GM21390 (cell line): ENCODE measurements around the gene MRPS27.
A peak's percentile ranks its signal among the peaks of the same experiment; 100 is the strongest.

Source experiments
- ATAC-seq: cut with Tn5 transposase; IDR thresholded peaks from one replicate; pipeline ENCODE4 v1.9.1; 2021; ENCODE audit not compliant: unreplicated experiment

Gene MRPS27

DNA sequence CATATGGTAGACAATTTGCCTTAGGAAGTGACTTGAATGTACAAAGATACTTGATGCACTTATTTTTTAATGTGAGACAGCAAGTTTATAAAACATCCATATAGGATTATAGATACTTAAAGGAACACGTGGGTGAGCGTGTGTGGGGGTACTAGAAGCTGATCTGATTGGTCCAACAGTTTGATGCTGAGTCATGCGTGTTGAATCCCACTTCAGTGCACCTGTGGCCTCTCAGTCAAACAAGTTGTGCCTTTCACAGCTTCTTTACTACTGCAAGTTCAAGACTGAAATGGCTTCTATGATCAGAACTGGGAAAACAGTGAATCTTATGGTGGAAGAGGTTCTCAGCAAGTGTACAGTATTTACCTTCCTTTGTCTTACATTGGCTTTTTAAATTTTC lies 113.9 kb downstream of the MRPS27 start:
- no peak for ATAC-seq

DNA sequence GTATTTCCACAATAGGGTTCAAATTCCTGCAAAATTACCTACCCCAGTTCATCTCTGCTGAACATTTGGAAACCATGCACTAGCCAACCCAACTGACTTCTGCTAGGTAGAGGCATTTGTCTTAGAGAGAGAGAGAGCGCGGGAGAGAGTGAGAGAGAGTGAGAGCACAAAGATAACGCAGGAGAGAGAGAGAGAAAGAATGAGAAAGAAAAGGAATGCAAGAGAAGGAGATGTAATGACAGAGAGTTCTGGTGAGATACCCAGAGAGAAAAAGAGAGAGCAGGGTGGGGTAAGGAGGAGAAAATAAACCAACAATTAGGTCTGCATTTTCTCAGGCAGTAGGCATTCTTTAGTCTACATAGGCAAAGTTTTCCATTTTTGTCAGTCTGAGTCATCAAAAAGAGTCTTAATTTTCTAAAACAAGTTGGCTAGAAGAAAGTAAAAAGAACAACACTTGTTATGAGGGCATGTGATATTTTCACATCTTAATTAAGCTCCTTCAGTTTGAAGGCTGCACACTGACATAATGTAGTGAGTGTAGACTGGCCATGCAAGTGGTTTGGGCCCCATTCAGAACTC lies 114.5 kb downstream of the MRPS27 start:
- ATAC-seq, result no peak

DNA sequence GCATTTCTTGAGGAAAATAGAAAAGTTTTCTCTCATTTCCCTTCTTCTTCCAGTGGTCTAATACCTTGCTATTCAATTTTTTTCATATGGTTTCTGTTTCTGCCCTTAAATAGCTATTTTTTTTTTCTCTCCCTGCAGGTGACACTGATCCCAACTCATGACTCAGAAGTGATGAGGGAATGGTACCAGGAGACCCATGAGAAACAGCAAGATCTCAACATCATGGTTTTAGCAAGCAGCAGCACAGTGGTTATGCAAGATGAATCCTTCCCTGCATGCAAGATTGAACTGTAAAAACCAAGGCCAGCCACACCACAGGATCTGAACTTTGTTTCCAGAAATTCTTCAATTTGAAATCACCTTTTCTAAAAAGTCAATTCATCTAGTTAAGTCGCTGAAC lies 115.1 kb downstream of the MRPS27 start:
- ATAC-seq, result no peak

DNA sequence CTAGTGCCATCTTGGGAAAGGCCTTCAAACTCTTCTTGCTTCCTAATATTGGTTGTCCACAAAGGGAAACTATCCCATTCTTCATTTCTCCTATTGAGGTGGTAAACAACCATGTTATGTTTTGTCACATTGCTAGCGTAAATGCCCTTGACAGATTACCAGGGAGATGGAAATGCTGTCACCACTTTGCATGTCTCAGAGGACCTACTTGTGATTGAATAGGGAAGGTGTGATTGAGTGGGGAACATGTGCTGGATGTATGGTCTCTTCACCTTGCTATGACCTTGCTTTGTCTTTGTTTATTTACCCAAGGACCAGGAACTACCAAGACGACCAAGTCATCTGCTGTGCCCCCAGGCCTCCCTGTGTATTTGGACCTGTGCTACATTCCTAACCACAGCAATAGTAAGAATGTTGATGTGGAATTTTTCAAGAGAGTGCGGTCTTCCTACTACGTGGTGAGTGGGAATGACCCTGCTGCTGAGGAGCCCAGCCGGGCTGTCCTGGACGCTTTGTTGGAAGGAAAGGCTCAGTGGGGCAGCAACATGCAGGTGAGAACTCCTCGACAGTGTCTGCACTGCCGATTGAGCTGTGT lies 116.7 kb downstream of the MRPS27 start:
- ATAC-seq, result no peak

DNA sequence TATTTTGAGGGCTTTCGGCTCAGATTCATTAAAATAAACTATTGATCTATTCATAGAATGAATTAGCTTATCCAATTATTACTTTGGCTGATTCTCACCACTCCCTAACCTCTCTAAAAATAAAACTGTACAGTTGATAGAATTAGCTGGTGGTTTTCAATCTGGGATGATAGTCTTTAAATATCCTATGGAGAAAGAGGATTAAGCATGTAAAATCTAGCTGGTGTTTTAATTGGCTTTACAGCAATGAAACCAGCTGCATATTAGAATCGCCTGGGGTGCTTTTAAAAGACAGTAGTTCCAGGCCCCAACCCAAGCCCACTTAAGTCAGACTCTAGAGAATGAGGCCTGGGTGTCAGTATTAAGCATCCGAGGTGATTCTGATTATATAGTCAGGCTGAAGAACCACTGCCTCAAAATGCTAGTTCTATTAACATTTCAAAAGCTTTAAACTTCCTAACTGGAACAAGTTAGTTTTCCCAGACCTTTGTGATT lies 117.7 kb downstream of the MRPS27 start:
- ATAC-seq, result no peak

DNA sequence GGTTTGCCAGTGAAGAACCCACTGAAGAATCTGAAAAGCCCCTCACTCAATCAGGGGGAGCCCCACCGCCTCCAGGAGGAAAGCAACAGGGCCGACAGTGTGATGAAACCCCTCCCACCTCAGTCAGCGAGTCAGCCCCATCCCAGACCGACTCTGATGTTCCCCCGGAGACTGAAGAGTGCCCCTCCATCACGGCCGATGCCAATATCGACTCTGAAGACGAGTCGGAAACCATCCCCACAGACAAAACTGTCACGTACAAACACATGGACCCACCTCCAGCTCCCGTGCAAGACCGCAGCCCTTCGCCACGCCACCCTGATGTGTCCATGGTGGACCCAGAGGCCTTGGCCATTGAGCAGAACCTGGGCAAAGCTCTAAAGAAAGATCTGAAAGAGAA lies 120.4 kb downstream of the MRPS27 start:
- no peak for ATAC-seq

DNA sequence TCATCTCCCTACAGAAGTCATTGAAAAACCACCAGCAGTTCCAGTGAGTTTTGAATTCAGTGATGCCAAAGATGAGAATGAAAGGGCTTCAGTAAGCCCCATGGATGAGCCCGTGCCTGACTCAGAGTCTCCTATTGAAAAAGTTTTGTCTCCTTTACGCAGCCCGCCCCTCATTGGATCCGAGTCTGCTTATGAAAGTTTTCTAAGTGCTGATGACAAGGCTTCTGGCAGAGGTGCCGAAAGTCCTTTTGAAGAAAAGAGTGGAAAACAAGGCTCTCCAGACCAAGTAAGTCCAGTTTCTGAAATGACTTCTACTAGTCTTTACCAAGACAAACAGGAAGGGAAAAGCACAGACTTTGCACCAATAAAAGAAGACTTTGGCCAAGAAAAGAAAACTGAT lies 122.6 kb downstream of the MRPS27 start:
- ATAC-seq, result no peak

DNA sequence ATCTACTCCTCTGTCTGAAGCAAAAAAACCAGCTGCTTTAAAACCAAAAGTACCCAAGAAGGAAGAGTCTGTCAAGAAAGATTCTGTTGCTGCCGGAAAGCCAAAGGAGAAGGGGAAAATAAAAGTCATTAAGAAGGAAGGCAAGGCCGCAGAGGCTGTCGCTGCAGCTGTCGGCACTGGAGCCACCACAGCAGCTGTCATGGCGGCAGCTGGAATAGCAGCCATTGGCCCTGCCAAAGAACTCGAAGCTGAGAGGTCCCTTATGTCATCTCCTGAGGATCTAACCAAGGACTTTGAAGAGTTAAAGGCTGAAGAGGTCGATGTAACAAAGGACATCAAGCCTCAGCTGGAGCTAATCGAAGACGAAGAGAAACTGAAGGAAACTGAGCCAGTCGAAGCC lies 124.5 kb downstream of the MRPS27 start:
- no peak for ATAC-seq

DNA sequence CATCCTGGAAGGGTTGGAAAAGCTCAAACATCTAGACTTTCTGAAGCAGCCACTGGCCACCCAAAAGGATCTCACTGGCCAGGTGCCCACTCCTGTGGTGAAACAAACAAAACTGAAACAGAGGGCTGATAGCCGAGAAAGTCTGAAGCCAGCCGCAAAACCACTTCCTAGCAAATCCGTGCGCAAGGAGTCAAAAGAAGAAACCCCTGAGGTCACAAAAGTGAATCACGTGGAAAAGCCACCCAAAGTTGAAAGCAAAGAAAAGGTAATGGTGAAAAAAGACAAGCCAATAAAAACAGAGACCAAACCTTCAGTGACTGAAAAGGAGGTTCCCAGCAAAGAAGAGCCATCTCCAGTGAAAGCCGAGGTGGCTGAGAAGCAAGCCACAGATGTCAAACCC lies 125.2 kb downstream of the MRPS27 start:
- ATAC-seq, result peak; percentile 96

DNA sequence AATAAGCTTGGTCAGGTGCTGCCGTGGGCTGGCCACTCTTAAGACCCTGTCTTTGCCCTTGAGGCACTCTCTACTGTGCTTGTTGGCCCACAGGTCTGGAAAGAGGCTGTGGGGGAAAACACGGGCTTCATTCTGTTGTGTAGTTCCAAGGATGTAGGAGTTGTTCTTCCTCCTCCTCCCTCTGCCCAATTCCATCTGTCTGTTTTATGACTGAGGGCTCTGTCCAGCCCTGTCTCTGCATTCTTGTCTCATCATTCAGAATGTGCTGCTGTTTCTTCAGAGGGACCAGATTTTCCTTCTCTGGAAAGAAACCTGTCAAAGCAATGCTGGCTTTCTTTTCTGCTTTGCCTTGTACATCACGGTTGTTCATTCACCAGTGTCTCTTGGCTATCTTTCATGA lies 128.6 kb downstream of the MRPS27 start:
- ATAC-seq, result no peak

DNA sequence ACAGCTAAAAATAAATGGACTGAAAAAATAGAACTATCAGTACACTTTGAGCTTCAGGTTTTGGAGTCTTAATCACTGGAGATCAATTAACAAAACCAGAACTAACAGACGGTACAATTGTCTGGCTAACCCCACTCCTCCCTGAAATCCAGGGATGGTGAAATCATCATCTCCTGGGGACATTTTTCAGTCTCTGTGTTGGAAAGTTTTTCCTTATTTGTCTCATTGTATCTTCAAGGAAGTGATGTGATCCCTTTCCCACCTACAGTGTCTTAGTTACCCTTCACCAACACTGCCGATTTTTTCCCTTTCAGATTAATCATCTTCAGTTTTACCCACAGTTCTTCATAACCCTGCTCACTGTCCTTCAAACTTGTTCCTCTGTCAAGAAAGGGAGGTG lies 130.9 kb downstream of the MRPS27 start:
- ATAC-seq, result no peak

DNA sequence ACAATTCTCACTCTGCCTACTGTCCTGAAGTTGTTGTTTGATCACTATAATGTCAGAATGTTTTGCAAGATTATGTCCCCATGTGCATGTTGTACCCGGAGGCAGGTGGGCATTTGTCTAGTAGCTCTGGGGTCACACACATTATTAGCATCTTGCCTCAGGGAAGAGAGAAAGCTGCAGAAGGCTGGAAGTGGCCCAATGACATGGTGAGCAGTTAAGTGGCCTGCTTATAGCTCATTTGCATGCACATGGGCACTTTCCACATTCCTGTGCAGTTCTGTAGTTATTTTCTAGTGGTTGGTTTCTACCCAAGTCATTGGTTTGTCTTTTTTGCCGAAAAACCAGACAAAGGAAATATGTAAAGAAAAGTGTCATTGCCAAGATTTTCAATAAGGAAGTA lies 131.9 kb downstream of the MRPS27 start:
- no peak for ATAC-seq

DNA sequence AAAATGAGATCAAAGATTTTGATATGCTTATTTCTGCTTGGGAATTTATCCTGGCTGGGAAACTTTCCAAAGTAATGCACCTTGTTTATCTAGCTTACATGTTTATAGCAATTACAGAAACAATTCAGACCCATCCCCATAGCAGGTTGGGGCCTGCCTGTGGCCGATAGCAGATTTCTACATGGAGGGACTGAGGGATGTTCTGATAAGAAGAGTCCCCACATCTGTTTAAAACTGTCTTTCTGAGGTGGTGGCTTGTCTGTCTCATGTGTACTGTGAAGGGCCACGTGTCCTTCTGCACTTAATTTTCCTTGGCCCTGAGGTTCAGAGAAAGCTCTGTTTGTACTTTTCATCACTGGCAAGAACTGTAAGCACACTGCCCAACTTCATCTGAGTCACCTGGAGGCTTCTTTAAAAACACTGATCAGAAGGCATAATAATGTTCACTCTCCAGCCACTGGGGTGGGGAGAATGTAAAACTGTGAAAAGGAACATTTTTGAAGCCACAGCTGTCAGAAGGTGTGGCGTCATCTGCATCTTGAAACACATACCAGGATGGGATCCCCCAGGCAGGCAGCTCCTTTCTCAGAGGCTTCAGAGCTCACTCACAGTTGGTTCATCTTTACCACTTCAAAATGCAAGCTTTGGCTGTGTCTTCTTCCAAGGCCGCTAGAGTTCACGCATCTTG lies 132.5 kb downstream of the MRPS27 start:
- ATAC-seq, result no peak

DNA sequence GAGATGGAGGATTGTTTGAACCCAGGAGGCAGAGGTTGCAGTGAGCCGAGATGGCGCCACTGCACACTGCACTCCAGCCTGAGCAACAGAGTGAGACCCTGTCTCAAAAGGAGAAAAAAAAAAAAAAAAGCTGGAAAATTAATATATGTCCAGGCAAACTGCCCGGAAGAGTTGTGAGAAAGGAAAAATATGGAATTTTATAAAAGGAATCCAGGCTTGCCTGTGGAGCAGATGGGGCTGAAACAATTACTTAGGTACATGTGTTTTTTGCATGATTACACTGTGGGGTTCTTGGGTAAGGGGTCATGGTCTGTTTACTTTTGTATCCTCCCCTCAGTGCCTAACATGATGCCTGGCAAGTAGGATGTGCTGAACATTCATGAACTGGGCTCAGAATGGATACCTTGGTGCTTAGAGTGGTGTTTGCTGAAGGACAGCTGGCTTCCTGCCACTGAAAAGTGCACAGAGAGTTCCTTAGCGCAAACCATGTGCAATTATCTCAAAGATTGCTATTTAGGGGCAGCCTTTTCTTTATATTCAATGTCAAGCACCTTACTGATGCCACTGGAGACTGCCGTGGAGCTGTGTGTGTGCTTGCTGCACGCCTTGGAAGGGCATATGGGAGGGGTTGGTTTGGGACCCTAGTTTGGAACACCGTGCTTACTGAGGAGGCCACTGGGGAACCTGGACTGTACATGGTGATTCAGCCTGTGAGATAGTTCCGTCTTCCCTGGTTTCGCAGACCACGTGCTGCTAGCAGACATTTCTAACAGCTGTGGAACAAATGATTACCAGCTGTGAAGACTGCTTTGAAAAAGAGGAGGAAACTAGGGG lies 134.3 kb downstream of the MRPS27 start:
- no peak for ATAC-seq

DNA sequence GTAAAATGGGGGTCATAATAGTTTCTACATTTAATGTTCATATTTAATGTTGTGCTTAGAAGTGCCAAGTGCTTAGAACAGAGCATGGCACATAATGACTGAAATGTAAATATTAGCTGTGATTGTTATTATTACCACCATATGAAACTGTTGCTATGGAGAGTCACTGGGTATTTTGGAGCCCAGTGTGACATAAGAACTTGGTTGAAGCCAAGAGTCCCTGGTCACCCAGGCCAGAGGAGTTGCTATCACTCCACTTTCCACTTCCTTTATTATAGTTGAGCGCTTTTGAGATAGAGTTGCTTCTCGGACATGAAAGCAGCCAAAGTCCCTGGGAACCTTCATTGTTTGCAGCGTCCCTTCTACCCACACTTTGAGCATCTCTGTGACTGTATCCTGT lies 135.6 kb downstream of the MRPS27 start:
- no peak for ATAC-seq

DNA sequence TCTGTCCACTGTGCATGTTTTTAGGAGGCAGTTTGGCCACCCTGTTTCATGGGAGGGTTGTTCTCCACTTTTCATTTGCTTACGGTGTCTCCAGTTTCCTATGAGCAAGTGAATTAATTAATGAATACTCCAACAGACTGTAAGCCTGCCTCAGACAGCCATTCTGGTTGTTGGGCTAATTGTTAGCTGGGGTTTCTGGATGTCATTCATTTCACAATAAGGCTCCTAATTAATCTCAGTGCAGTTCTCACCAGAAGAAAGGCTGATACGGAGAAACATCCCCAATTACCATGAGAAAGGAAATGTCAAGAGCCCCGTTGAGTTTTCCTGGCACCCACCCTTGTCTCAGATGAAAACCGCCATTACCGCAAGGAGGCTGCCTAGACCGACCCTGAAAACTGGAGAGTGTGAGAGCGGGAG lies 136.9 kb downstream of the MRPS27 start:
- no peak for ATAC-seq

DNA sequence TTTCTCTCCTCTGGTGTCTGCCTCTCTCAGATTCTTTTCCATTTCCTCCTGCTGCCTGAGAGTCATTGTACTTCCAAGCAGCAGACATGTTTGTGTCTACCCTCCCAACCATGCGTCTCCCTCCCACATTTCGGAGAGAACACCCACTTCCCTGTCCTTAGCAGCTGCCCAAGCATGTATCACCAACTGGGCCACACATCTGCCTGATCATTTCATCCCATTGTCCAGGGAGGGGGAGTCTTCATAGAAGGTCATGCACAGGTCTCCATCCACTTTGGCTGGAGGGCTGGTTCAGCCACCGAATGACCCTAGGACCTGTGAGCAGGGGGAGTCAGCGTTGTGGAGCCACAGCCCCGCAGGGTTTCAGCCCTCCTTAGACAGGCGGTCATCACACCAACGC lies 137.4 kb downstream of the MRPS27 start:
- ATAC-seq, result no peak

DNA sequence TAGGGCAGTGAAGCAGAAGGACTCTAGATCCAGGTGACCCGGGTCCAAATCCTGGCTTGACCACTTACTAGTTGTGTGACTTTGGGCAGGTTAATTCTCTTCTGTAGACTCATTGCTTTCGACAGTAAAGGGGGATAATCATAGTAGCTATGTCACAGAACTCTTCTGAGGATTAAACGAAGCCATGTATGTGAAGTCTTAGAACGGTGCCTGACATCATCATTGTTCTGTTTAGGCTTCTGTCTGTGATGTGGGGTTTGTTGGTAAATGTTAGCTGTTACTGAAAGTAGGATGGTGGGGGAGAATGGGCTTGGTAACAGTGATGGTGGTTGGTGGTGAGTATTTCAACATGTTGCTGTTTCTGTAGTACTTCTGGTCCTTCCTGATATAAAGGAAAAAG lies 139.1 kb downstream of the MRPS27 start:
- no peak for ATAC-seq

DNA sequence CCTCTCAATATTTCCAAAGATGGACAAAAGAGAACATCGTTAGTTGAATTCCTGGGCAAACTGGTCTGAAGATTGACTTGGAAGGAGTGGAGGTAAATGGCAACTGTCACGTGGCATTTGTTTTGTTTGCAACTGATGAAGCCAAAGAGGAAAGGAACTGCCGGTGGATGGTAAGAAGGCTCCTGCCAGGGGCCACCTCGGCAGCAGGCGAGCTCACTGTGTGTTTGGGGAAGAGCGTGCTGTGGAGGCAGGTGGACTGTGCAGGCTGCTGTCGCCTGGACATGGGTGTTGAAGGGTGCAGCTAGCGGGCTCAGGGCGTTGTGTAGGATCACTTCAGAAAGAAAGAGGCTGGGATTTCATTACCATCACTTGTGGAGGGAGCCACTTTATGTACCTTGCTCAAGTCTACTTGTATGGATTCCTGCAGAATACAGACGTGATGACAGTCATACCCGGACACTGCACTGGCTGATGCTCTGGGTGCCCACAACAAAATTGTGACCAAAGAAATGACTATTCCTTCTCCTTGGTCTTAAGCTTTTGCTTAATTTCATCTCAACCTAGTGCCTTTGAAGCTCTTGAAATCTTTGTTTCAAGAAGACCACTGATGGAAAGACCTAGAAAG lies 140.1 kb downstream of the MRPS27 start:
- no peak for ATAC-seq

DNA sequence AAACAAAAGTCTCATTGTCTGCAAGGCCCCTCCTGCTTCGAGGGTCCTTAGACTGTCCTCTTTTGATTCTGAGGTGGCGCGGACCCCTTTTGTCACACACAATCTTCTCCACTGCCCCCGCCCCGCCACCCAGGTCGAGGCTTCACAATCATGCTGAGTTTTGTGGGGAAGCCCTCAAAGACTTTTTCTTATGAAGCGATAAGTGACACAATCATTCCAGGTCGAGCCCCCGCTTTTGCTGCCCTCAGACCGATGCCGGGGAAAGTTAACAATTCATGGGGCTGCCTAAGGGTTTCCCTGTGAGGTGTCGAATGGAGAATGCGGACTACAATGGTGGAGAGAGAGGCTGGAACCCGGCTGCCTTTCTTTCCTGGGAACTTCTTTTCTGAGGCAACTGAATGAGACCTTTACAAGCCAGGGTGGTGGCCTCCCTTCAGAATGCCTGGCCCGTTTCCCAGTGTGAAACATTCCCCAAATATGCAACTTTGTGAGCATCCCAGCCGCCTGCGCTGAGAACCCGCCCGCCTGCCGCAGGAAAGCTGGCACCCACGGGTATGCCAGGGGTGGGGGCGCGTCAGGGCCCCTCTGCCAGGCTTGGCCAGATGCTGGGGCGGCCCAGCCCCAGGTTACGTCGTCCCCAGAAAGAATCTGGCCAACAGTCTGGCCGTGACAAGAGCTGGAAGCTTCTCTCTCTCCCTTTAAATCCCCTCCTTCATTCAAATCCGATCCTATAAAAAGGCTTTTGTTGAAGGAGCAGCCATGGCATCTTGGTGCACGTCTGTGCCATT lies 140.8 kb downstream of the MRPS27 start:
- no peak for ATAC-seq
